Right lobe of liver (tissue), 6 donors: ENCODE measurements around the gene KIRREL3. TPM values are rescaled to one million over a fixed set of nuclear protein-coding genes. Genes with fewer than 3 reads are reported as not detected.

Source experiments
- ATAC-seq, 4 donors: fragments of 200-7000 bp; cut with Tn5 transposase; one replicate each; pipeline ENCODE4 v1.9.1; 2020; ENCODE audit warnings: mild to moderate bottlenecking in 4 of 4, moderate library complexity in 4 of 4
- DNase-seq, 3 donors: peaks; one replicate each; pipeline ENCODE4 v3.0.0-alpha.2; 2020
- H3K27ac ChIP-seq, 3 donors: fragments of 200-600 bp; one replicate each; pipeline ENCODE4 v1.8.0; 2022
- H3K27me3 ChIP-seq, 2 donors: fragments of 200-600 bp; one replicate each; pipeline ENCODE4 v1.8.0; 2022
- H3K36me3 ChIP-seq, 4 donors: fragments of 200-600 bp; sonication (generic) in 1 of 4; one replicate each; pipeline versions ENCODE4 v1.5.1 to v1.8.0; 2017 to 2022; ENCODE audit warnings: control low read depth in 1 of 4
- H3K4me1 ChIP-seq, 4 donors: fragments of 200-600 bp; sonication (generic) in 1 of 4; one replicate each; pipeline versions ENCODE4 v1.5.1 to v1.8.0; 2017 to 2022; ENCODE audit warnings: control low read depth in 1 of 4
- H3K4me3 ChIP-seq, 3 donors: fragments of 200-600 bp; one replicate each; pipeline ENCODE4 v1.8.0; 2022
- H3K9me3 ChIP-seq, 4 donors: fragments of 200-600 bp; sonication (generic) in 1 of 4; one replicate each; pipeline versions ENCODE4 v1.5.1 to v1.8.0; 2017 to 2022; ENCODE audit warnings: control low read depth in 1 of 4
- POLR2A ChIP-seq: fragments of 450-650 bp; IDR thresholded peaks from one replicate; pipeline ENCODE4 v1.6.1; 2017; ENCODE audit warnings: antibody characterized with exemption, mild to moderate bottlenecking
- whole genome bisulfite sequencing: methylation state at CpG from one replicate; pipeline ENCODE4 v1.1.6; 2018; ENCODE audit warnings: low coverage, low lambda C conversion rate; ENCODE audit not compliant: insufficient coverage; ENCODE audit errors: missing lambda C conversion rate; 5-methylcytosine and 5-hydroxymethylcytosine counted together
- intact Hi-C, 2 donors: fragments of 100-400 bp; cut with DNase I; formaldehyde crosslinking; loops; one replicate each; pipeline versions ENCODE4 v1.11.2 to v1.14.1; 2022
- total RNA-seq, 6 experiments: library from RNA; depleted of rRNA in 2 of 6; stranded (reverse); fragments of >200 nt in 2 of 6; fragmentation: NEBNext Ultra II Directional in 3 of 6; extraction: Animal tissue kit (Norgen Biotek cat#: 25700) in 3 of 6; gene quantifications; one replicate each; pipeline versions ENCODE4 v1.1.0 to v1.2.4, GENCODE V29; 2016 to 2023
- TF ChIP-seq, protein P1 (sequence below), 4 donors: fragments of 200-600 bp in 3 of 4; fragments of 450-650 bp in 1 of 4; IDR thresholded peaks; one replicate each; pipeline versions ENCODE4 v1.5.1 to v1.8.0; 2016 to 2022; ENCODE audit warnings: antibody characterized with exemption in 4 of 4, mild to moderate bottlenecking in 2 of 4
- donor health status: DM: no; HTN: yes; CAD: no.
- donor health status: DM: no; HTN: no; CAD: no.
- donor health status: DM: no; HTN: no; CAD: no.
- donor health status: DM: no; HTN: yes; CAD: no.
- donor health status: DM: no; HTN: yes; CAD: no.

The KIRREL3 gene
- total RNA-seq, 6 experiments from 2014 or later, result not detected

GRCh38 chr11:126619516-126619915 lies 381.1 kb downstream of the KIRREL3 start:
- 46% methylated on average over 3 of the region's 3 CpGs for WGBS
- TF ChIP-seq, protein P1, sequence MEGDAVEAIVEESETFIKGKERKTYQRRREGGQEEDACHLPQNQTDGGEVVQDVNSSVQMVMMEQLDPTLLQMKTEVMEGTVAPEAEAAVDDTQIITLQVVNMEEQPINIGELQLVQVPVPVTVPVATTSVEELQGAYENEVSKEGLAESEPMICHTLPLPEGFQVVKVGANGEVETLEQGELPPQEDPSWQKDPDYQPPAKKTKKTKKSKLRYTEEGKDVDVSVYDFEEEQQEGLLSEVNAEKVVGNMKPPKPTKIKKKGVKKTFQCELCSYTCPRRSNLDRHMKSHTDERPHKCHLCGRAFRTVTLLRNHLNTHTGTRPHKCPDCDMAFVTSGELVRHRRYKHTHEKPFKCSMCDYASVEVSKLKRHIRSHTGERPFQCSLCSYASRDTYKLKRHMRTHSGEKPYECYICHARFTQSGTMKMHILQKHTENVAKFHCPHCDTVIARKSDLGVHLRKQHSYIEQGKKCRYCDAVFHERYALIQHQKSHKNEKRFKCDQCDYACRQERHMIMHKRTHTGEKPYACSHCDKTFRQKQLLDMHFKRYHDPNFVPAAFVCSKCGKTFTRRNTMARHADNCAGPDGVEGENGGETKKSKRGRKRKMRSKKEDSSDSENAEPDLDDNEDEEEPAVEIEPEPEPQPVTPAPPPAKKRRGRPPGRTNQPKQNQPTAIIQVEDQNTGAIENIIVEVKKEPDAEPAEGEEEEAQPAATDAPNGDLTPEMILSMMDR (IDR thresholded peaks at IDR 0.05), result no peak
- TF ChIP-seq POLR2A, result no peak
- H3K4me3 ChIP-seq, result no peak overlapping the region
- H3K4me1 ChIP-seq, result peaks cover 0 to 4% (median 0%) of the 10 kb centered on the region in 4 donors
- intact Hi-C loops, result no loop called here
- ATAC-seq (peak; percentile 79 to 92 (median 86)), DNase-seq (peak in 1 of 3 donors; percentile 58)
- no peaks in the 10 kb centered on the region for H3K9me3 ChIP-seq
- no peaks in the 10 kb centered on the region for H3K27me3 ChIP-seq
- H3K36me3 ChIP-seq, result no peaks in the 10 kb centered on the region
- H3K27ac ChIP-seq, result no peak overlapping the region

DNA sequence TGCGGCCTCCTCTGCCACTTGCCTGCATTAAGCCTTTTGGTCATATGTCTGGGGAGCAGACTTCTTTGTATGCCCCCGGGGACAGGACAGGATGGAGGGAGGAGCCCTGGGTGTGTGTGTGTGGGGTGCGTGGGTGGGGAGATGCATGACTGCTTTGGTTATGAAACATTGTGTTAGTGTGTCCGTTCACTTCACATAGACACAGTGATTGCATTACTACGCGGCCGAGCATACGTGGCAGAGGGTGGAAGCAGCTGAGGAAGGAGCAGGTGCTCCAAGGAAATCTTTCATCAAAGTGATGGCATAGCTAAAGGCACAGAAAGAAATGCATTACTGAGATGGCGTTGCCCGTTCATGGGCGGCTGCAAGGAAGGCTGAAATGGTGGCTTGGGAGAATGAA lies 384.7 kb downstream of the KIRREL3 start:
- H3K9me3 ChIP-seq, result no peaks in the 10 kb centered on the region
- ATAC-seq, result no peak
- H3K27me3 ChIP-seq, result no peaks in the 10 kb centered on the region
- H3K4me3 ChIP-seq, result no peak overlapping the region
- 96% methylated on average over 10 of the region's 11 CpGs for WGBS
- intact Hi-C loops, result no loop called here
- no peaks in the 10 kb centered on the region for H3K36me3 ChIP-seq
- H3K27ac ChIP-seq, result no peak overlapping the region
- peaks cover 0 to 11% (median 3%) of the 10 kb centered on the region in 4 donors for H3K4me1 ChIP-seq
- DNase-seq, result no peak
- TF ChIP-seq, protein P1 (IDR thresholded peaks at IDR 0.05), result no peak
- TF ChIP-seq POLR2A, result no peak

GRCh38 chr11:126613272-126613671 lies 387.3 kb downstream of the KIRREL3 start:
- Histone ChIP-seq H3K27ac (no peak overlapping the region), H3K4me3 (no peak overlapping the region), H3K27me3 (no peaks in the 10 kb centered on the region), H3K36me3 (no peaks in the 10 kb centered on the region), H3K4me1 (peaks cover 0 to 12% (median 3%) of the 10 kb centered on the region in 4 donors), H3K9me3 (no peaks in the 10 kb centered on the region)
- DNase-seq (no peak), ATAC-seq (no peak)
- TF ChIP-seq, protein P1 (IDR thresholded peaks at IDR 0.05), result no peak
- no peak for TF ChIP-seq POLR2A
- intact Hi-C loops, result no loop called here
- WGBS, result 87% methylated on average over 4 of the region's 4 CpGs

- ATAC-seq (no peak), DNase-seq (no peak)
- H3K27me3 ChIP-seq, result no peaks in the 10 kb centered on the region
- no peaks in the 10 kb centered on the region for H3K36me3 ChIP-seq
- no peak overlapping the region for H3K27ac ChIP-seq
- intact Hi-C loops, result no loop called here
- peaks cover 0 to 12% (median 3%) of the 10 kb centered on the region in 4 donors for H3K4me1 ChIP-seq
- WGBS, result 84% methylated on average over 8 of the region's 8 CpGs
- H3K4me3 ChIP-seq, result no peak overlapping the region
- TF ChIP-seq, protein P1 (IDR thresholded peaks at IDR 0.05), result no peak
- no peak for TF ChIP-seq POLR2A
- H3K9me3 ChIP-seq, result no peaks in the 10 kb centered on the region
Observed at GRCh38 chr11:126612671-126613070, 387.9 kb downstream of the KIRREL3 start.

DNA sequence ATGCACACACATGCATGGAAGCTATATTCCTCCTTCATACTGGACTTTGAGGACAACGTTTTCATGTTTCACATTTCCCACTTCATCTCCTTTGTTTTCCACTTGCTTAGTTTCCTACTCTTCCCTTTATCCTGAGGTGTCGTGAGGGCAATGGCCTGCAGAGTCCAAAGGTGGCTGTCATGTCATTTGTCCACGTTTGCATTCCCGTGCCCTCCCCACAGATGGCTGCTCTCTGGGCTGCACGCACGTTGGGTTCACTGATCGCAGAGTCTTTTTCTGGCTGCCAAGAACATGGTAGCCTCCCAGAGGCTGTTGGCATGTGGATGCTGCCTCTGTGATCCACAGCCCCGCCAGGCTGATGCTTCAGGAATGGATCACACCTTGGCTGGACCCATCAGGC lies 389.1 kb downstream of the KIRREL3 start:
- Histone ChIP-seq H3K9me3 (no peaks in the 10 kb centered on the region), H3K27ac (no peak overlapping the region), H3K27me3 (no peaks in the 10 kb centered on the region), H3K4me3 (no peak overlapping the region), H3K4me1 (peaks cover 0 to 12% (median 3%) of the 10 kb centered on the region in 4 donors), H3K36me3 (no peaks in the 10 kb centered on the region)
- TF ChIP-seq, protein P1 (IDR thresholded peaks at IDR 0.05), result no peak
- no peak for TF ChIP-seq POLR2A
- WGBS, result 13% methylated on average over 8 of the region's 8 CpGs
- intact Hi-C loops, result no loop called here
- peak; percentile 69 to 89 (median 78) for ATAC-seq
- peak; percentile 42 to 86 (median 74) for DNase-seq
